ENCODE measurements around the gene HRH4.

- TF ChIP-seq CTCF (IDR thresholded peaks at IDR 0.05) (no peak), POLR2A (IDR thresholded peaks at IDR 0.05) (no peak)
These were observed 22.4 kb downstream of the HRH4 start for GRCh38 chr18:24482821-24483220.
